SH-SY5Y (cell line): ENCODE data around the gene RAPGEF3.

Experiments used
- GATA2 ChIP-seq: IDR thresholded peaks from 2 replicates; pipeline ENCODE4 v1.6.1; 2011; ENCODE audit warnings: mild to moderate bottlenecking, low read depth, low read length
- GATA3 ChIP-seq: IDR thresholded peaks from 2 replicates; pipeline ENCODE4 v1.6.1; 2011; ENCODE audit warnings: low read depth, mild to moderate bottlenecking, low read length, moderate library complexity

DNA sequence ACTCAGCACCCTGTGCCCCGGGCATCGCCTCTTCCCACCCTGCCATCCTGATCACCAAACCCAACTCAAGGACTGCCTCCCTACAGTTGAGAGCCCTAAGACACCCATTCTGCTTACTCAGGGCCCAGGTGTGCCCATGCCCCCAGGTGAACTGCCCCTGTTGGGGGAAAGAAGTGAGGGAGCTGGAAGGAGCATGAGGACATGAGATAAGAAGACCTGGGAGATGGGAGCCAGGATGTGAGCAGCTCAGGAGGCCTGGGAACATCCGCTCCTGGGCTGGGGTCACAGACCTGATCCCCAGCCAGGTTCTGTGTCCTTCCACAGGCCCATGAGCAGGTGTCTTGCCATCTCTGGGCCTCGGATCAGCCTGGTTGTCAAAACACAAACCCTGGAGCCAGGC, 6.6 kb downstream of the RAPGEF3 start:
- TF ChIP-seq GATA2, result no peak
- TF ChIP-seq GATA3, result no peak
